22Rv1 (cell line): ENCODE data around the gene TTC21A.

Source experiments
- CTCF ChIP-seq: fragments of 450-650 bp; IDR thresholded peaks from 2 replicates; pipeline ENCODE4 v1.5.1; 2017; ENCODE audit warnings: mild to moderate bottlenecking
- ZFX ChIP-seq: fragments of 450-650 bp; IDR thresholded peaks from 2 replicates; pipeline ENCODE4 v1.6.1; 2017; ENCODE audit warnings: antibody characterized with exemption, borderline replicate concordance

- no peak for TF ChIP-seq CTCF
- TF ChIP-seq ZFX: no peak
Observed at GRCh38 chr3:39137991-39138803, 30.7 kb downstream of the TTC21A start.
